ENCODE results near the gene ANKS4B.
"Not testable (repeated sequence)": the region's sequence is repeated elsewhere in the genome, so short reads cannot be mapped to it uniquely, and the experiment has no call there.

Gene ANKS4B

DNA sequence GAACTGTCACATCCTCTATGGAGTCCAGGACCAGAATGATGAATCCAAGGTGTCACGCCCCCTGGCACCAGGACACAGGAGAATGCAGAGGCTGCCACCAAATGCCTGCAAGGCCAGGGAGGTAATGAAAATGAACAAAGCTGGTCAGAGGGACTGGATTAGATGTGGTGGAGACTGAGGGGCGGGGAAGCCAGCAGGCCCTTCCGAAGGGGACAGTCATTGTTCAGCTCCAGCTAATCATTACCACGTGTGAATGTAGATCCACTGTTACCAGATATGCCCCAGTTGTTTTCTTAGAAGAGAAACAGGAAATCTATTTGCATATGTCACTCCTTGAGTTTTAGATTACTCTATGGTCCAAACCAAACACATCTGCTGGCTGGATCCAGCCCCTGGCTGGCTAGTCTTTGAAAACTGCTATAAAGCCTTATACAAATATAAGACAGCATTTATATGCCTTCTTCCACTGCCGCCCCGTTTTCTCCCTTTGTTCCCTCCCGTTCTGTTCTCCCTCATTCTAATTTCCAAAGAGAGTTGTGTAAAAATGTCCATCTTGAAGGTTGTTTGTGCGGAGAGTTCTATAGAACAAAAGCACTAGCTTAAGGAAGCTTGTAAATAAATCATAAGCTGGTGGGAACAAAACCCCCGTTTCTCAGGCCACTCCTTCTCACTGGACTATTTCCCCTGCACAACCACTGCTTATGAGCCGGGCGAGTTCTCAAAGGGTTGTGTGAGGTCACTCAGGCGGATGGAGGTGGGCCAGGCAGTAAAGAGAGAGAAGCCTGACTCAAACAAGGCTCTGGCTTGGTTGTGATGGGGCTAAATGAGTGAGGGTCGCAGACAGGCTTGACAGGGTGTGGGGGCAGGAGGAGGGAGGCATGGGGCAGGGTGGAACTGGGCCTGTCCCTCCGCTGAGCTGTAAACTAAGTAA lies 30.4 kb downstream of the ANKS4B start:
- DNase-seq, result no peak

DNA sequence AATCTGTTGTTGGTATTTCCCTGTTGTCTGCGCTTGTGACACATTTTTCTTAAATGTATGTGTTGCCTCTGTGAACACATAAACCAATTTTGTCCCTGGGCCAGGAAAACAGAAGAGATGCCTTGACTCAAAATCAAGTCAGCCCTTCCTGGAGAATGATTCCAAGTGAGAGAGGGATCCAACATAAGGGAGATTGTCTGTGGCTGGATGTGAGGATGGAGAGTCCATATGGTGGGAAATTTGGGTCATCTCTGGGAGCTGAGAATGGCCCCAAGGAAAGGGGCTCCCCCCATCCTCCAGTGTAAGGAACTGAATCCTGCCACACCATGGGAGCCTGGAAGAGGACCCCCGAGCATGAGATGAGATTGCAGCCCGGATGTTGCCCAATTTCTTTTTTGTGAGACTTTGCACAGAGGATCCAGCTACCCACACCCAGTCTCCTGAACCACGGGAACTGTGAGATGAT lies 31.1 kb downstream of the ANKS4B start:
- no peak for DNase-seq

DNA sequence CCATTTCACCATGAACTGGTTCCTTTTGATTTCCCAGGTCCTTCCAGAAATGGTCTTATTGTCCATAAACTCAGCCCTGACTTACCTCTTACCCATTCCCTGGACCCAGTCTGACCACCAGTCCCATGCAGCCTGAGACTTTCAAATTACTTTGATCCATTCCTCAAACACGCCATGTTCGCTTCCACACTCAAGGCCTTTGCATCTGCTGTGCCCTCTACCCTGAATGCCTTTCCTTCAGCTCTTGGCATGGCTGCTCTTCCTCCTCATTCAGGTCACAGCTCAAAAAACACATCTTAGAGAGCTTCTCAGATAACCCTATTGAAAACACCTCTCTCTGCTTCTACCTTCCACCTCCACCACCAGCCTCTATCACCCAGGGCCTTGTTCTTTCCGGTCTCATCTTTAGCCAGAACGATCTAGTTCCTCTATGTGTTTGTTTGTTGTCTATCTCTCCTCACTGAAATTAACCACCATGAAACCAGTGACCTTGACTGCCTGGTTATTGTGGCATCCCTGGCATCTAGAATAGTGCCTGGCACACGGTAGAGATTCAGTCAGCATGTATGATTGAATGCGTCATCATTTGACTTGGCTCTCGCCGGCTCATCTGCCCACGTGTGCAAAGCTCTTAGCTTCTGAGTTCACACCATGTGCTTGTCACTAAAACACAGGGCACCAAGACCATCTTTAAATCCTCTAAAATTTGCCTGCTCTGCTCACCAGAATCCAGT lies 31.8 kb downstream of the ANKS4B start:
- DNase-seq, result no peak

DNA sequence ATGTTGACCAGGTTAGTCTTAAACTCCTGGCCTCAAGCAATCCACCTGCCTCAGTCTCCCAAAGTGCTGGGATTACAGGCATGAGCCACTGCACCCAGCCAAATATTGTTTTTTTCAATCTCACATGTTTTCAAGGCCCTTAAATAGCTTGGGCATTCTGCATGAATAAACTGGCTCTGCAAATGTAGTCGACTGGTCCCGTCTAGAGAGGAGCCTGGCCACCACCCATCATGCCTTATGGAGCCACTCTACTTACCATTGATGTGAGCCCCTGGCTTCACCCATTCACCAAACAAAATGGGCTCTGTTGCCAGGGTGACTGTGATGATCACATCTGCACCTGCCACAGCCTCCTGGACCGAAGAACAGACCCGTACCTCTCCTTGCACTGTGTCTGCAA lies 33.8 kb downstream of the ANKS4B start:
- no peak for DNase-seq

DNA sequence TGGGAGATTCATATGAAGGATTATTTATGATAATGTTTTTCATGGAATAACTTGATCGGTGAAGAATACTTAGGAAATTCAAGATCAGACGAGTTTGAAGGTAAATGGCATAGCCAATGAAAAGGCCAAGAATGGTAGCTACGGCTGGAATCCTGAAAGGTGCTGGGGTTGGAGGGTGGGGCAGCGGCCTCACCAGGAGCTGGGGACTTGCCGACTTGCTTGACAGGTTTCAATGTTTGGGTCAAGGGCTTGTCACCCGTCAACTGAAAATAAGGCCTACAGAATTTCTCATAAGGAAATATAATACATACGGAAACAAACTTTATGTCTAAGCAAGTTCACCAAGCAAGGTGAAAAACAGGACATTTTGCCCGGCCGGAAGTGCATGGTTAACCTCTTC lies 34.7 kb downstream of the ANKS4B start:
- no peak for DNase-seq

DNA sequence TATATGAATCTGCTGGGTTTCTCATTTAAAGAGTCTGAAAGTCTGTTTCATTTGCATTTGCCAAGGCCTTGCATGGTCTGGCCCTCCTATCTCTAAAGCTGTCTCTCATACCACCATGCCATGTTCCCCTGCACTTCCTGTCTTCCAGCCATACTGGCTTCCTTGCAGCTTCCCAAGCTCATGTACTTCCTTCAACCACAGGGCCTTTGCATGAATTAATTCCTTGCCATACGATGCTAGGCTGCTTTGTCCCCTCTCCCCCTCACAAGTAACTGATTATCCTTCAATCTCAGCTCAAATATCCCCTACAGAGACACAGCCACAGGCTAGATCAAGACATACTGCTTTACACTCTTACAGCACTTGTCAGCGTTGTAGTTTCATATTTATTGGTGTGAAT lies 38.8 kb downstream of the ANKS4B start:
- no peak for DNase-seq

DNA sequence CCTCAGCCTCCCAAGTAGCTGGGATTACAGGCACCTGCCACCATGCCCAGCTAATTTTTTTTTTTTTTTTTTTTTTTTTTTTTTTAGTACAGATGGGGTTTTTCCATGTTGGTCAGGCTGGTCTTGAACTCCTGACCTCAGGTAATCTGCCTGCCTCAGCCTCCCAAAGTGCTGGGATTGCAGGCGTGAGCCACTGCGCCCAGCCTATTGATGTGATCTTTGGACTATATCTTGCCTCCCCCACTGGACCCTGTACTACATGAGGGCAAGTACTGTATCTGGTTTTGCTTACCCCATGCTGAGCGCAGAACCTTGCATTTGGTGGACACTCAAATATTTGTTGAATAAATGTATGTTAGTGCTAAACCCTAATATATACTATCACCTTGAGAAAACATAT lies 39.3 kb downstream of the ANKS4B start:
- not testable (repeated sequence) for DNase-seq

DNA sequence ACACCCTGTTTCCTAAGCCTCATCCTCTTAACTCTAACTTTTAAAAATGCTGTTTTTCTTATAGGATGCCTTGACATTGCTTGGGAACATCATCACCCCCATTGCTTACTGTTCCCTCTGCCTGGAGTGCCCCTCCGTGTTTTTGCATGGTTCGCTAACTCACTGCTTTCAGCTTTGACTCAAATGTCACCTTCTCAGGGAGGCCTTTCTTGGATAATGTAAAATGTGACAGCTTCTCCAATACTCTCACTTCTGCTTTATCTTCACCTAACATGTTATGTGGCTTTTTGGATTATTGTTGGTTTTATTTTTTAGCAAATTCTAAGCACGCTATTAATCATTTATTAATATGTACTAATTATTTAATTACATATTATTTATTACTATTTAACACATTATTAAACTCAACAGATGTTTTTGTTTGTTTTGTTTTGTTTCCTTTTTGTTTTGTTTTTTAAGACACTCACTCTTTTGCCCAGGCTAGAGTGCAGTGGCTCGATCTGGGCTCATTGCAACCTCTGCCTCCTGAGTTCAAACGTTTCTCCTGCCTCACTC lies 40.8 kb downstream of the ANKS4B start:
- no peak for DNase-seq

DNA sequence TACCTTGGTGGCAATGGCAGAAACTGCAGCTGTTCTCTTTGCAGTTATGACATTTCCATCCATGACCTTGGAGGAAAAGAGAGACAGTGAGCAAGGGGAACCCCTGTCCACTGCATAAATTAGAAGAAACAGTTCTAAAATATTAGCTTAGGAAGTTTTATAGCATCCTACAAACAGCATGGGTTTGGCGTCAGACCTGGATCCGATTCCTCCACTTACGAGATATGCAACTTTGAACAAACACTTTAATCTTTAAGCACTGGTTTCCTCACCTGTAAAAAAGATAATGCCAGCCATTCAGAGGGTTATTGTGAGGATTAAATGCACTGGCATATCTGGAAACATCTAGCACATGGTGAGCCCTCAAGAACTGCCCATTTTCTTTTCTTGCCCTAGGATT lies 42.0 kb downstream of the ANKS4B start:
- DNase-seq, result no peak

DNA sequence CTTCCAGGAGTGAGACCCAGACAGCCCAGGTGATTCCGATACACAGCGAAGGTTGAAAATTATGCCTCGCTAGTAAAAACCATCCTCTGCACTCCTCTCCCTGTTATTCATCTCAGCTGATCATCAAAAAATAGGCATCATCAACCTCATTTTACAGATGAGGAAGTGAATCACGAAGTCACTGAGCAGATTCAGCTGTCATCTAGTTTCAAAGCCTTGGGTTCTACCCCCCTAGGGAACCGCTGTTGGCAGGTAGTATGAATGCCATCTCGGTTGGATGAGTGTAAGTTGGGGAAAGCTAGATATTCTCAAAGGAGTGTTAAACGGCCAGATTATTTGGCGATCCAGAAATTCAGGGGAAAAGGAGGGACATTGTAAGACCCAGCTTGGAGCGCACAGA lies 42.6 kb downstream of the ANKS4B start:
- no peak for DNase-seq

DNA sequence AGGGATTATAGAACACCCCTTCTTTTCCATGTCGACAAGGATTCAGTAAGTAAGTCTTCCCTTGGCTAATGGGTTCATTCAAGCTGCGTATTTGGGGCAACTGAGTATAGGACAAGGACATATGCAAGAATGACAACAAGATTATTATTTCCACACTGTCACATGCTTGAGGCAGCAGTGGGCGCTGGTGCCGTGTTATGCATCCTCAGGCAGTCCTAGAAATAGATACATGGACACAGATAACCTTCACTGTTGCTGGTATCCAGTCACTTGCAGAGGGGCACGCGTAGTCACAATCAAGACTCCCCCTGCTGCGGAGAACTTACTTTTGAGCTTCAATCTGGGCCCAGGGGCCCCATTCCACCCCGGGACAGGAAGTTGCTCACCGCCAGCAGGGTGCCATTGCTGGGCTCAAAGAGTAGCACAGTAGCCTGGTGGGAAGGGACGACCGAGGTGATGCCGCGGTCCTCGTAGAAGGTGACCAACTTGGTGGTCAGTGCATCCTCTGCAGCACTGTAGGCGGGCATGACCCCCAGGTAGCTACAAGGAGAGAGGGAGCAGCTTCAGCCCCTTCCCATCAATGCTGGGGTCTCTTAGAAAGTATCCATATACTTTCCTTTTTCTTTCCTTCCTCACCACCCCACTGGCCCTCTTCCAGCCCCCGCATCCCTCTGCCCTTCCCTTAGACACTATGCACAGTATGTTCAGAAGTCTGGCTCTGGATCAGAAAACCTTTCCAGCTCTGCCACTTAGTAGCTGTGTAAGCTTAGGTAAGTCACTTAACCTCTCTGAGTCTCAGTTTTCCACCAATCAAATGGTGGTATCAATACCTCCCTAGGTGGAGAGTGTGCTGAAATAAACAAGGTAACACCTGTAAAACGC lies 43.8 kb downstream of the ANKS4B start:
- peak; percentile 44 for DNase-seq

DNA sequence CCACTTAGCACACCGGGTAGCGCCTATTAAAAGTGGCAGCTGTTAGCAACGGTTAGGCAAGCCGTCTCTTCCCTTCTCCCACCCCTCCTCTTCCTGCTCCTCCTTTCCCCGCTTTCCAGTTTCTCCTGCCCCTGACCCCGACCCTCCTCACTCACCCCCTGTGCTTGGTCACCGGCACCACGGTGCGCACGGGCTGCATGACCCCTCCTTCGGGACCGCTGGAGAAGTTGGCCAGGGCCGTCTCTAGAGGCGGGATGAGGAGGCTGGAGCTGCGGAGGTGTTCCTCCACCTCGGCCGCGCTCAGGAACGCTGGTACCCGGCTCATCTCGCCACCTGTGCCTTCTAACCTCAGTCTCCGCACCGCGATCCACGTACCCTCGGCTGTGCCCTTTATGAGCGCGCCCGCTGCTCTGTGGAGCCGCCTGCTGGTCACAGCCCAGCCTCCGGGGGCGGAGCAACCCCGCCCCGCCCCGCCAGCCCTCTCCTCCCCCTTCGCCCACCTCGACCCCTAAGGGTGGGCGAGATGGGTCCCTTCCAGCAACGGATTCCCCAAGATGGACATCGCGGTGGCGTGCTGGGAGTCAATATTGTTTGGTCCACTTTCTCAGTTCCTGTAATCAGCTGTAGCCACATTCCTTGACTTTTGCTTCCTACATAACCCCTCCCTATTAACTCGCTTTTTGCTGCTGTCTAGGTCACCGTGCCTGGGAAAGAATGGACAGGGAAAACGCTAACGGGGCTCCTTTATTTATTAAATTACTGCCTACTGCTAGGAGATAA lies 44.6 kb downstream of the ANKS4B start, which contains the start of gene CRYM:
CRYM (minus strand) TSS at position 364 of the 780 bp plus-strand sequence; CDS start at position 325, 39 bp downstream.
- peak; percentile 71 for DNase-seq

DNA sequence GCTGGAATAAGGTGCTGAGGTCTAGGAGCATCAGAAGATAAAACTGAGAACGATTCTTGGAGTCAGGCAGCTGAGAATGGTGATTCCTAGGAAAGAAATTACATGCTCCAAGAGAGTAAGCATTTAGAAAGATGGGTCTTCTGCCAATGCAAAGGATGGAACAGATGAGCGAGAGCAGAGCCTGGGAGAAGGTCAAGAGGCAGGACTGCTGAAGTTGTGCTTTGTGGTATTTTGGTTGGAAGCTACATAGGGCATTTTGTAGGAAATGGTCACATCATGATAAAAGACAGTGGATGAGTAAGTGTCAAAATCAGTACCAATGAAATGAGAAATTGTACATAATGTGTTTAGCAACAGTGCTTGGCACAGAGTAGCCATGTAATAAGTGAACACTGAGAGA lies 46.0 kb downstream of the ANKS4B start:
- DNase-seq, result no peak

DNA sequence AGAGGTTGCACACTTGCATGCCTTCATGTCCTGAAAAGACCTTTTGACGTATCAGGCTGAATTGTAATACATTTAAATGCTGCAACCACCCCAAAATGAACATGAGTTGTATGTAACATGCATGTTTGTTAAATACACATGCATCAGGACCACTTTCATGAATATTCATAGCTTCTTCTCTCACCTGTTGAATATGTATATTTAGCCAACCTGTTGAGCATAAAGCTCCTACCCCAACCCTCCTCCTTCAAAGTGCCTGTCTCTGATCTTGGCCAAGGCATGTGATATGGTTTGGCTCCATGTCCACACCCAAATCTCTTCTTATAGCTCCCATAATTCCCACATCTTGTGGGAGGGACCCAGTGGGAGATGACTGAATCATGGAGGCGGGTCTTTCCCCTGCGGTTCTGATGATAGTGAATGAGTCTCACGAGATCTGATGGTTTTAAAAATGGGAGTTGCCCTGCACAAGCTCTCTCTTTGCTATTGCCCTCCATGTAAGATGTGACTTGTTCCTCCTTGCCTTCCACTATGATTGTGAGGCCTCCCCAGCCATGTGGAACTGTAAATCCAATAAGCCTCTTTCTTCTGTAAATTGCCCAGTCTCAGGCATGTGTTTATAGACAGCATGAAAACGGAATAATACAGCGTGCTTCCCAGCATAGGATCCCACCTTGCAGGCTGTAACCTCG lies 48.3 kb downstream of the ANKS4B start:
- no peak for DNase-seq

DNA sequence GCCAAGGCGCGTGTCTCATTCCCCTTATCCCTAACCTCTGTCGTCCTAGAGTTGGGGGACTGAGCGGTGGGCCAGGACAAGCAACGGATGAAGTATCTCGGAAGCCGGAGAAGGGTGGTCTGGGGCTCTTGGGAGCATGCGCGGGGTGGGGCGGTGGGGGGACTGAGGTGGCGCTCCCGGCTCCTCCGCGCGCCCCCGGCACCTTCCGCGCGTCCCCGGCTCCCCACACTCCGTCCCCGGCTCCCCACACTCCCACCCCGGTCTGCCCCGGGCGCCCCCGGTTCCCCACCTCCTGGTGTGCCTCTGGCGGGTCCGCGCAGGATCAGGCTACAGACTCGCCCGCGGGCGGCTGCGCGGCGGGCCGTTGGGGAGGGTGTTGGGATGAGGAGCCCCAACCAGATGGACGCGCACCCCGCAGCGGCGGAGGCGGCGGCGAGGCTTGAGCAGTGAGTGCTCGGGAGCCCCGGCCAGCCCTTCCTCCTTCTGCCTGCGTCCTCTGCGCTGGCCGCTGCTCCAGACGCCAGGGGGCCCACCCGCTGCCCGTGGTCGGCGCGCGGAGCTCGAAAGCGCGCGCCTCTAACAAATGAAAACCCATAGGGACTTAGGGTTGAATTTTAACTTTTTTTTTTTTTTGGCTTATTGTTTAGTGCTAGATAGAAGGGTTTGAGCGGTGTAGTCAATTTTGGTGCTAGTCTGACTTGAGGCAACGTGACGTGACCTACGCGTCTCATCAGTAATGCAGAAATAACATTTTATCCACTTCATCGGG lies 50.2 kb downstream of the ANKS4B start:
- DNase-seq, result peak; percentile 28

DNA sequence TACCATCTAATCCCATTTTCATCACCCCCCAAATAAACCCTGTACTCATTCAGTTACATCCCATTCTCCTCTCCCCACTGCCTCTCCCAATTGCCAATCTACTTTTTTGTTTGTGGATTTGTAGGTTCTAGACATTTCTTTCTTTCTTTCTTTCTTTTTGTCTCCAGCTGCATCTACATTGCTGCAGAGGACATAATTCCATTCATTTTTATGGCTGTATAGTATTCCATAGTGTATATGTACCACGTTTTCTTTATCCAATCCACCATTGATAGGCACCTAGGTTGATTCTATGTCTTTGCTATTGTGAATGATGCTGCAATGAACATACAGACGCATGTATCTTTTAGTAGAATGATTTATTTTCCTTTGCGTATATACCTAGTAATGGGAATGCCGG lies 50.9 kb downstream of the ANKS4B start:
- no peak for DNase-seq

DNA sequence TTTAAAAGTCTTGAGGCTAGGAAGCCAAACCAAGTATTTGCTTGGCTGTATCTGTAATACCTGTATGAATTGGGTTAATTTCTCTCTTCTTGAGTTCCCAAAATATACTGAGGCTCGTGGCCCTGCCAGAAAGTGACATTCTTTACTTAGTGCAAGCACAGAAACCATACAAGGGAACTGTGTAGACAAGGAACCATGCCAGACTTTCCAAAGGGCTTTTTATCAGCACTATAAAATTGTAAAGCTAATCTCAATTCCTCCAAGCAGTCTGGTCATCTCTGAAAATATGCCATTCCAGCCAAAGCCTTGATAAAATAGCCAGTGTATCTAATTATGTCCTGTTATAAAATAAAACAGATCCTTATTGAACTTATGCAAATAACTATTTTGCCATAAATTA lies 51.8 kb downstream of the ANKS4B start:
- no peak for DNase-seq

DNA sequence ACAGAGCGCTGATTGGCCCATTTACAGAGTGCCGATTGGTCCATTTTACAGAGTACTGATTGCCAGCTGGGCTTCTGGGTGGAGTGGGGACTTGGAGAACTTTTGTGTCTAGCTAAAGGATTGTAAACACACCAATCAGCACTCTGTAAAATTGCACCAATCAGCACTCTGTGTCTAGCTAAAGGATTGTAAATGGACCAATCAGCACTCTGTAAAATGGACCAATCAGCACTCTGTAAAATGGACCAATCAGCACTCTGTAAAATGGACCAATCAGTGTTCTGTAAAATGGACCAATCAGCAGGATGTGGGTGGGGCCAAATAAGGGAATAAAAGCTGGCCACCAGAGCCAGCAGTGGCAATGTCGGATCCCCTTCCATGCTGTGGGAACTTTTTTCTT lies 56.3 kb downstream of the ANKS4B start:
- not testable (repeated sequence) for DNase-seq

DNA sequence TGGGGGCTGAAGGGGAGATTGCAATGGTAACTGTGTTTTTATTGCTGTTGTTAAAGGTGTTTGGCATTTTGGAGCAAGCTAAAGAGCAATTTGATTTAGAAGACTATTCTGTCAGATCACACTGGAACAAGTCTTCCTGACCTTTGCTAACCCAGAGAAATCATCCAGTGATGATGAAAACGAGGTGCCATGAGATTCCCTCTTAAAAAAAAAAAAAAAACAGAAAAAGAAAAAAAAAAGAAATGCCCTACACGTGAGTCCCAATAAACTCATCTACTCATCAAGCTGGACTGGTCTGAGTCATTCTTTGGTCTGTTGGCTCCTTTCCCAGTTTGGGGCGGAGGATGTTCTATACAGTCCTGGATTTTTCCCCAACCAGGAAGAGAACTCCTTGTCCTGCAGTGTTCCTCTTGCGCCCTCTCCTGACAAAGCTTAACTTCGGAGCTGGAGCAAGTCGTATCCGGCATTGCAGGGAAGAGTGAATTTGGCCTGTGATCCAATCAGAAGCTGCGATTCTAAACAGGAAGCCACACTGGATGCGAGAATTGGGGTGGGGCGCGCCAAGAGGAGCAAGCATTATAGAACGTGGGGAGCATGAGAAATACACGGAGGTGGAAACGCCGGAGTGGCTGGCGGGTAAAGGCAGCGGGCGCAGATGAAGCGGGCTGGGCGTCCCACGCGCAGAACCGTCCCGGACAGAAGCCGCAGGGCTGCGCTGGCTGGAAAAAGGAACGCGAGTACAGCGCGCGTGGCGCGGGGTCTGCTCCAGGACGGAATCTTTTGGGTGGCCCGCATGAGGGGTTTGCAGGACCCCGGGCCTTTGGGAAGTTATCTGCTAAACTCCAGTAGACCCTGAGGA lies 67.0 kb downstream of the ANKS4B start:
- peak; percentile 90 for DNase-seq

All from NCI-H2171 (cell line).